Measurements from ENCODE around the gene ZNF777. TPM values are rescaled to one million over a fixed set of nuclear protein-coding genes. Genes with fewer than 3 reads are reported as not detected.
A peak's percentile ranks its signal among the peaks of the same experiment; 100 is the strongest.

ZNF777 gene
- total and polyA plus RNA-seq, 2 donors (not counting 1 experiment from before 2014, with no cell fraction given): 4.1 to 4.9 TPM

DNA sequence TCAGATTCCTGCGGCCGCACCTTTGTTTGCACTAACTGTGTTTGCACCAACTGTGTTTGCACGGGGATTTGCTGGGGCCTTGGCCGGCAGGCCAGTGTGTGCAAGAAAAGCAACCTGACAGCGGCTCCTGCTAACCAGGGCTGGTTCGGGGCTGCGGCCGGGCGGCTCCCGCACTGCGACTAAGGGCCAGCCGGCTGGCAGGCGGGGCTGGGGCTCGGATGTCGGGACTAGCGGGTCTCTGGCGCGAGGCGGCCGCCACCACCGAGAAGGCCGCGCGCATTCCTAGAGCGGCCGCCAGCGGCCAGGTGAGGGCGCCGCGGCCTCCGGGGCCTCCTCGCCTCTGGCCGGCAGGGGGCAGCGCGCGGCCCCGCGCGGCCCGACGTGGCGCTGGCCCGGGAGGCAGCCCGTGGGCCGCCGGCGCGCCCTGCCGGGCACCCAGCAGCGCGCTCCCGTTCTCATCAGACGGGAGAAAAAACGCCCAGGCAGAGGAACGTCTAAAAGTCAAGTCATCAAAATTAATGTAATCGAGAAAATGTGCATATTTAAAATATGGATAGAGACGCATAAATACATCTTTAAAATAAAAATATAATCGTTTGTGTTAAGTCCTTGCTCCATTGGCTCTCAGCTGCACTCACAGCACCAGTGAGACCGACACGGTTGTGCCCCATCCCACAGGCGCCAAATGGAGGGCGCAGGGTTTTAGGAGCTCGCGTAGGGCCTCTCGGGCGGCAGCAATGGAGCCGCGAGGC, 38.5 kb downstream of the ZNF777 start:
- Histone ChIP-seq H3K27me3 (ENCODE audit: control insufficient read depth, insufficient read depth, low read length) (no peaks in the 10 kb centered on the region), H3K9ac (ENCODE audit: insufficient read depth, low read length) (peak overlapping the region; percentile 36), H3K36me3 (ENCODE audit: control insufficient read depth, insufficient read depth, low read length) (no peaks in the 10 kb centered on the region), H3K4me3 (replicated peaks in 1 of 4; ENCODE audit: control extremely low read depth in 1 of 4, insufficient read depth in 1 of 4, low read depth in 3 of 4, low read length in 4 of 4) (peak overlapping the region in 3 of 4 experiments; percentile 12 to 45 (median 38)), H3K27ac (ENCODE audit: insufficient read depth, low read length) (no peak overlapping the region), H3K9me3 (ENCODE audit: control insufficient read depth, insufficient read depth, low read depth, low read length) (no peaks in the 10 kb centered on the region), H3K4me1 (ENCODE audit: control insufficient read depth, extremely low read depth, insufficient read depth, low read length) (no peaks in the 10 kb centered on the region), H2AFZ (ENCODE audit: low read length) (peak overlapping the region; percentile 77), H3K4me2 (ENCODE audit: extremely low read depth, insufficient read depth, low read length) (peak overlapping the region; percentile 45), H3K79me2 (ENCODE audit: control insufficient read depth, insufficient read depth, low read length) (no peaks in the 10 kb centered on the region), H4K20me1 (ENCODE audit: control insufficient read depth, extremely low read depth, insufficient read depth, low read length) (no peaks in the 10 kb centered on the region)
- TF ChIP-seq, protein P1, sequence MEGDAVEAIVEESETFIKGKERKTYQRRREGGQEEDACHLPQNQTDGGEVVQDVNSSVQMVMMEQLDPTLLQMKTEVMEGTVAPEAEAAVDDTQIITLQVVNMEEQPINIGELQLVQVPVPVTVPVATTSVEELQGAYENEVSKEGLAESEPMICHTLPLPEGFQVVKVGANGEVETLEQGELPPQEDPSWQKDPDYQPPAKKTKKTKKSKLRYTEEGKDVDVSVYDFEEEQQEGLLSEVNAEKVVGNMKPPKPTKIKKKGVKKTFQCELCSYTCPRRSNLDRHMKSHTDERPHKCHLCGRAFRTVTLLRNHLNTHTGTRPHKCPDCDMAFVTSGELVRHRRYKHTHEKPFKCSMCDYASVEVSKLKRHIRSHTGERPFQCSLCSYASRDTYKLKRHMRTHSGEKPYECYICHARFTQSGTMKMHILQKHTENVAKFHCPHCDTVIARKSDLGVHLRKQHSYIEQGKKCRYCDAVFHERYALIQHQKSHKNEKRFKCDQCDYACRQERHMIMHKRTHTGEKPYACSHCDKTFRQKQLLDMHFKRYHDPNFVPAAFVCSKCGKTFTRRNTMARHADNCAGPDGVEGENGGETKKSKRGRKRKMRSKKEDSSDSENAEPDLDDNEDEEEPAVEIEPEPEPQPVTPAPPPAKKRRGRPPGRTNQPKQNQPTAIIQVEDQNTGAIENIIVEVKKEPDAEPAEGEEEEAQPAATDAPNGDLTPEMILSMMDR (conservative IDR thresholded peaks at IDR 0.05 in 1 of 2, IDR thresholded peaks at IDR 0.05 in 1 of 2; ENCODE audit: low read depth in 1 of 2, low read length in 2 of 2): peak; percentile 24 to 38
- no peak for TF ChIP-seq EZH2 (IDR thresholded peaks at IDR 0.05; ENCODE audit: low read length, missing control alignments)
- DNase-seq (ENCODE audit: low read depth in 2 of 2): peak; percentile 64 to 67

DNA sequence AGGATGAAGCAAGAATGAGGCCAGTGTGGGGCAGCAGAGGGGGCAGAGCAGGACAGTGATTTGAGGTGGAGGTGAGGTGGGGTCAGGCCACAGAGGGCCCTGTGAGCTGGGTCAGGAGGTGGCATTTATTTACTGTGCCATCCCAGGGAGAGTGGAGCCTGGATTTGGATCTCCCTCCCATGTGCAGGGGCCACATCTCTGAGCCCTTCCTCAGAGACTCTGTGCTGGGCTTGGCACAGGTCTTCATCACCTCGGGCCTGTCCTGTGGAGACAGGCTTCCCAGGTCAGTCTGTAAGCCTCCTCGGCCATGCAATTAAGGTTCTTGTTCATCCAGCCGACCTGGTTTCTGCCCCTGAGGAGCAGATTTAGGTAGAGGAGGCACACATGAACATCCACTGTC, 40.9 kb downstream of the ZNF777 start:
- H3K4me3 ChIP-seq (replicated peaks in 1 of 4; ENCODE audit: control extremely low read depth in 1 of 4, insufficient read depth in 1 of 4, low read depth in 3 of 4, low read length in 4 of 4): no peak overlapping the region
- H3K27me3 ChIP-seq (ENCODE audit: control insufficient read depth, insufficient read depth, low read length): no peaks in the 10 kb centered on the region
- TF ChIP-seq EZH2 (IDR thresholded peaks at IDR 0.05; ENCODE audit: low read length, missing control alignments): no peak
- TF ChIP-seq, protein P1 (conservative IDR thresholded peaks at IDR 0.05 in 1 of 2, IDR thresholded peaks at IDR 0.05 in 1 of 2; ENCODE audit: low read depth in 1 of 2, low read length in 2 of 2): no peak
- no peaks in the 10 kb centered on the region for H4K20me1 ChIP-seq (ENCODE audit: control insufficient read depth, extremely low read depth, insufficient read depth, low read length)
- no peak overlapping the region for H3K9ac ChIP-seq (ENCODE audit: insufficient read depth, low read length)
- H3K79me2 ChIP-seq (ENCODE audit: control insufficient read depth, insufficient read depth, low read length): no peaks in the 10 kb centered on the region
- H3K9me3 ChIP-seq (ENCODE audit: control insufficient read depth, insufficient read depth, low read depth, low read length): no peaks in the 10 kb centered on the region
- H3K4me1 ChIP-seq (ENCODE audit: control insufficient read depth, extremely low read depth, insufficient read depth, low read length): no peaks in the 10 kb centered on the region
- no peak for DNase-seq (ENCODE audit: low read depth in 2 of 2)
- no peak overlapping the region for H3K27ac ChIP-seq (ENCODE audit: insufficient read depth, low read length)
- H3K36me3 ChIP-seq (ENCODE audit: control insufficient read depth, insufficient read depth, low read length): no peaks in the 10 kb centered on the region
- no peak overlapping the region for H3K4me2 ChIP-seq (ENCODE audit: extremely low read depth, insufficient read depth, low read length)
- H2AFZ ChIP-seq (ENCODE audit: low read length): no peak overlapping the region

DNA sequence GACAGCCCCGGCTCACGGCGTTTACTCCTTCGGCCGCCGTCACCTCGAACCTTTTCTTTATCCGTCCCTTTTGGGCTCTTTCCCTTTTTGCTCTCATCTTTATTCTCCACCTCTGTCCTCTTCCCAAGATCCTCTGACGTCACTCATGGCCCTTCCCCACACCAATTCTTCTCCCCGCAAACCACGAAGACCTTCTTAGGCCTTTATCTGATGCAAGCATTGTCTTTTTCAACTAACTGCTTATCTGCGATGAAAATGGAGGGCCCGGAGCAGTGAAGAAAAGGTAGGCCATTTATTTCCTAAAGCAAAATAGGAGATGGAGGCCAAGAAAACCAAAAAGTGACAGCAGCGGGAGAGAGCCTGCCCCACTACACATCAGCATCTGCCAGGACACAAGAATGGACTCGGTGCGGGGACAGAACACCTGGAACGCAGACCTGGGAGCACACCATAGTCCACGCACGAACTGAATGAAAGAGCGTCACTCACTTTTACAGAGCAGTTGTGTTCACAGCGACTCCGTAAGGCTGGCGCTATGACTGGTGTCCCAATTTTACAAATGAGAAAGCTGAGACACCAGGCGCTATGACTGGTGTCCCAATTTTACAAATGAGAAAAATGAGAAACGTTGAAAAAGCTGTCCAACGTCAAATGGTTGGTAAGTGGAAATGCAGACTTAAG, 45.3 kb downstream of the ZNF777 start:
- Histone ChIP-seq H3K4me1 (ENCODE audit: control insufficient read depth, extremely low read depth, insufficient read depth, low read length) (no peaks in the 10 kb centered on the region), H3K79me2 (ENCODE audit: control insufficient read depth, insufficient read depth, low read length) (no peaks in the 10 kb centered on the region), H3K9ac (ENCODE audit: insufficient read depth, low read length) (no peak overlapping the region), H2AFZ (ENCODE audit: low read length) (peak overlapping the region; percentile 17), H4K20me1 (ENCODE audit: control insufficient read depth, extremely low read depth, insufficient read depth, low read length) (no peaks in the 10 kb centered on the region), H3K36me3 (ENCODE audit: control insufficient read depth, insufficient read depth, low read length) (no peaks in the 10 kb centered on the region), H3K27me3 (ENCODE audit: control insufficient read depth, insufficient read depth, low read length) (no peaks in the 10 kb centered on the region), H3K27ac (ENCODE audit: insufficient read depth, low read length) (no peak overlapping the region), H3K4me2 (ENCODE audit: extremely low read depth, insufficient read depth, low read length) (no peak overlapping the region), H3K9me3 (ENCODE audit: control insufficient read depth, insufficient read depth, low read depth, low read length) (no peaks in the 10 kb centered on the region), H3K4me3 (replicated peaks in 1 of 4; ENCODE audit: control extremely low read depth in 1 of 4, insufficient read depth in 1 of 4, low read depth in 3 of 4, low read length in 4 of 4) (peak overlapping the region in 2 of 4 experiments; percentile 17 to 35)
- TF ChIP-seq, protein P1 (conservative IDR thresholded peaks at IDR 0.05 in 1 of 2, IDR thresholded peaks at IDR 0.05 in 1 of 2; ENCODE audit: low read depth in 1 of 2, low read length in 2 of 2): no peak
- no peak for TF ChIP-seq EZH2 (IDR thresholded peaks at IDR 0.05; ENCODE audit: low read length, missing control alignments)
- peak; percentile 41 for DNase-seq (ENCODE audit: low read depth in 2 of 2)

Data from fibroblast of lung (primary cell).